CD14-positive monocyte (primary cell): Measurements from ENCODE around the gene POC5. TPM values are rescaled to one million over a fixed set of nuclear protein-coding genes. Genes with fewer than 3 reads are reported as not detected.
A peak's percentile ranks its signal among the peaks of the same experiment; 100 is the strongest.

Experiments used
- DNase-seq, 3 donors: peaks; one replicate each; pipeline ENCODE4 v3.0.0-alpha.2; 2011 to 2022
- H2AFZ ChIP-seq: 2 replicates; pipeline ENCODE4 v1.6.0; 2012; ENCODE audit warnings: mild to moderate bottlenecking, low read depth, low read length, inconsistent platforms; ENCODE audit not compliant: insufficient read depth, poor library complexity, severe bottlenecking
- H3K27ac ChIP-seq, 2 donors: 1 replicate in 1 of 2; 2 replicates in 1 of 2; pipeline ENCODE4 v1.5.1; 2012 to 2013; ENCODE audit warnings: low read length in 2 of 2, control low read depth in 1 of 2, inconsistent platforms in 1 of 2, low read depth in 1 of 2, mild to moderate bottlenecking in 1 of 2
- H3K27me3 ChIP-seq, 2 donors: one replicate each; pipeline versions ENCODE4 v1.6.0 to v1.6.1; 2011 to 2013; ENCODE audit warnings: low read length in 2 of 2; ENCODE audit not compliant: control insufficient read depth in 2 of 2, insufficient read depth in 2 of 2
- H3K36me3 ChIP-seq, 2 donors: replicated peaks in 1 of 2; 1 replicate in 1 of 2; 2 replicates in 1 of 2; pipeline versions ENCODE4 v1.5.1 to v1.6.1; 2012 to 2013; ENCODE audit warnings: low read length in 2 of 2, control low read depth in 1 of 2, inconsistent platforms in 1 of 2, mild to moderate bottlenecking in 1 of 2; ENCODE audit not compliant: insufficient read depth in 2 of 2, control insufficient read depth in 1 of 2
- H3K4me1 ChIP-seq, 2 donors: 1 replicate in 1 of 2; 2 replicates in 1 of 2; pipeline versions ENCODE4 v1.5.1 to v1.6.1; 2012 to 2013; ENCODE audit warnings: low read length in 2 of 2, control low read depth in 1 of 2, inconsistent platforms in 1 of 2, mild to moderate bottlenecking in 1 of 2, moderate library complexity in 1 of 2; ENCODE audit not compliant: insufficient read depth in 2 of 2, control insufficient read depth in 1 of 2
- H3K4me2 ChIP-seq: replicated peaks from 2 replicates; pipeline ENCODE3; 2012; ENCODE audit warnings: low read length, moderate library complexity, mild to moderate bottlenecking; ENCODE audit not compliant: poor library complexity, severe bottlenecking; ENCODE audit errors: extremely low read depth
- H3K4me3 ChIP-seq, 3 experiments: fragments of 200-600 bp in 1 of 3; sonication (generic) in 1 of 3; replicated peaks in 1 of 3; 1 replicate in 2 of 3; 2 replicates in 1 of 3; pipeline ENCODE4 v1.5.1; 2011 to 2013; ENCODE audit warnings: low read length in 3 of 3, mild to moderate bottlenecking in 3 of 3, control low read depth in 2 of 3, low read depth in 2 of 3, inconsistent platforms in 1 of 3, moderate library complexity in 1 of 3
- H3K79me2 ChIP-seq: 2 replicates; pipeline ENCODE4 v1.6.0; 2012; ENCODE audit warnings: mild to moderate bottlenecking, control low read depth, inconsistent platforms, low read length, moderate library complexity; ENCODE audit not compliant: insufficient read depth
- H3K9ac ChIP-seq: 2 replicates; pipeline ENCODE4 v1.6.0; 2017; ENCODE audit warnings: low read length, mild to moderate bottlenecking; ENCODE audit not compliant: insufficient read depth, poor library complexity, severe bottlenecking
- H3K9me3 ChIP-seq, 2 donors: replicated peaks in 1 of 2; 1 replicate in 1 of 2; 2 replicates in 1 of 2; pipeline versions ENCODE4 v1.5.1 to v1.6.1; 2012 to 2013; ENCODE audit warnings: low read length in 2 of 2, control low read depth in 1 of 2; ENCODE audit not compliant: control insufficient read depth in 1 of 2, insufficient read depth in 1 of 2
- H4K20me1 ChIP-seq: 2 replicates; pipeline ENCODE4 v1.6.0; 2012; ENCODE audit warnings: mild to moderate bottlenecking, low read length, control low read depth, moderate library complexity; ENCODE audit not compliant: insufficient read depth
- H3K27ac Mint-ChIP-seq, 7 donors: one replicate each; pipeline ENCODE4 v1.8.0; 2020; ENCODE audit warnings: mild to moderate bottlenecking in 7 of 7, mixed read lengths in 7 of 7, moderate library complexity in 6 of 7, inconsistent platforms in 2 of 7
- H3K27me3 Mint-ChIP-seq, 3 donors: one replicate each; pipeline ENCODE4 v1.8.0; 2021 to 2022; ENCODE audit warnings: low read depth in 3 of 3, mild to moderate bottlenecking in 3 of 3, mixed read lengths in 3 of 3, moderate library complexity in 3 of 3, inconsistent platforms in 1 of 3
- H3K36me3 Mint-ChIP-seq, 2 donors: one replicate each; pipeline ENCODE4 v1.8.0; 2020; ENCODE audit warnings: mixed read lengths in 2 of 2, inconsistent platforms in 1 of 2, mild to moderate bottlenecking in 1 of 2
- H3K4me1 Mint-ChIP-seq: one replicate; pipeline ENCODE4 v1.8.0; 2020; ENCODE audit warnings: mild to moderate bottlenecking, mixed read lengths
- H3K4me3 Mint-ChIP-seq, 2 donors: one replicate each; pipeline ENCODE4 v1.8.0; 2020; ENCODE audit warnings: mild to moderate bottlenecking in 2 of 2, mixed read lengths in 2 of 2, moderate library complexity in 1 of 2
- H3K9me3 Mint-ChIP-seq, 7 donors: one replicate each; pipeline ENCODE4 v1.8.0; 2020 to 2022; ENCODE audit warnings: mixed read lengths in 7 of 7, mild to moderate bottlenecking in 6 of 7, moderate library complexity in 6 of 7, inconsistent platforms in 2 of 7
- CTCF ChIP-seq: fragments of 200-600 bp; IDR thresholded peaks from one replicate; pipeline ENCODE4 v1.8.0; 2022; ENCODE audit warnings: antibody characterized with exemption, mild to moderate bottlenecking
- WGBS: methylation state at CpG from one replicate; pipeline ENCODE4 v1.1.5; 2013; ENCODE audit warnings: missing lambda C conversion rate; ENCODE audit not compliant: insufficient coverage; 5-methylcytosine and 5-hydroxymethylcytosine counted together
- intact Hi-C, 2 donors: fragments of 100-400 bp; cut with micrococcal nuclease; formaldehyde crosslinking; loops; one replicate each; pipeline versions ENCODE4 v1.15.0 to v1.15.1; 2023
- polyA plus RNA-seq, 3 donors: library from polyadenylated mRNA; depleted of rRNA in 1 of 3; unstranded in 2 of 3; stranded (reverse) in 1 of 3; fragments of 300-500 nt in 2 of 3; fragments of >200 nt in 1 of 3; fragmentation: Illumina TruSeq in 2 of 3; gene quantifications; 1 replicate in 2 of 3; 2 replicates in 1 of 3; pipeline ENCODE4 v1.2.3, GENCODE V29; 2012 to 2021

The POC5 gene
- polyA plus RNA-seq, 3 donors = 4.3 to 13.5 (median 5.5) TPM

DNA sequence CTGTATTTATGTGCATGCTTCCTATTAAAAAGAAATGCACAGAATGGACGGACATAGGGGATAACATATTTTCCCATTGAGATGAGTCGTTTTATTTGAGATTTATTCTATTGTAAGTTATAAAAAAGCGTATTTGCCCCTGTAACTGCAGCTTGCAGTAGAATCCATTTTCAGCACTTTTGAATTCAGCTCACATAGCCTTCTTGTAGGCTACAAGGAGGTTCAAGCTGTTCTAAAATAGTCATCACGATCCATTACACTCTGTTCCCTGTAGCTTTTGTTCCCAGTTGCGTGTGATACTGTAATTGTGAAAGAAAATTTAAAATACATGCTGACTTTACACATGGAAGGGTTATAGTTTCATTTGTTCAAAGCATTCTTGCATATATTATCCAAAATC, 40.9 kb upstream of the POC5 start:
- H3K27ac Mint-ChIP-seq = no peak overlapping the region
- H3K9ac ChIP-seq = no peak overlapping the region
- no peaks in the 10 kb centered on the region for H3K36me3 Mint-ChIP-seq
- H3K4me1 ChIP-seq = no peaks in the 10 kb centered on the region
- WGBS = no CpG with 5 or more reads among the region's 5 CpGs
- H3K4me2 ChIP-seq = no peak overlapping the region
- intact Hi-C loops = no loop called here
- H3K36me3 ChIP-seq = no peaks in the 10 kb centered on the region
- H3K9me3 Mint-ChIP-seq = peaks cover 0 to 11% (median 2%) of the 10 kb centered on the region in 7 donors
- H2AFZ ChIP-seq = no peak overlapping the region
- H3K4me1 Mint-ChIP-seq = no peaks in the 10 kb centered on the region
- no peak for TF ChIP-seq CTCF
- H3K27me3 ChIP-seq = peaks cover 9 to 34% of the 10 kb centered on the region in 2 donors
- no peaks in the 10 kb centered on the region for H3K9me3 ChIP-seq
- no peak overlapping the region for H3K4me3 ChIP-seq
- H4K20me1 ChIP-seq = no peaks in the 10 kb centered on the region
- no peak overlapping the region for H3K4me3 Mint-ChIP-seq
- DNase-seq = no peak
- no peaks in the 10 kb centered on the region for H3K79me2 ChIP-seq
- H3K27ac ChIP-seq = no peak overlapping the region
- peaks cover 12 to 29% (median 18%) of the 10 kb centered on the region in 3 donors for H3K27me3 Mint-ChIP-seq

DNA sequence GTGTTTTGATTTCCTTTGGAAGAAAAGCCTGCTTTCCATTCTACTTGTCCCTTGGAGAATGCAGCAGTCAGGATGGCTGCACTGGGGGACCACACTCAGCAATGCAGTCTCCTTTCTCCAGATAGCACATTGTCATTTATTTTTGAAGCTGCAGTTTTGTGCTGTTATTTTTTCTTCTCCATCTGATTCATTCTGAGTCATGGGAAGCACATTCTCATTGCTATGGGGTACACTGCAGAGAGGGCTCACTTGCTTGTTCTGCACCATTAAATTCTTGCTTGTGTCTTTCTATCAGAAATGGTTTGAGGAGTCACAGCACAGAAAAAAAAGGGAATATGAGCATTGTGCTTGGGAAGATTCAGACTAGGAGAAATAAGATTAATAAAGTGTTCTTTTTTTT, 39.7 kb upstream of the POC5 start:
- TF ChIP-seq CTCF = no peak
- H3K9ac ChIP-seq = no peak overlapping the region
- no peaks in the 10 kb centered on the region for H3K79me2 ChIP-seq
- no peaks in the 10 kb centered on the region for H4K20me1 ChIP-seq
- no peak overlapping the region for H3K27ac ChIP-seq
- DNase-seq = no peak
- H3K9me3 ChIP-seq = no peaks in the 10 kb centered on the region
- Mint-ChIP-seq H3K4me3 (peak overlapping the region in 1 of 2 donors; percentile 37), H3K27ac (no peak overlapping the region), H3K27me3 (peaks cover 12 to 30% (median 19%) of the 10 kb centered on the region in 3 donors), H3K36me3 (no peaks in the 10 kb centered on the region), H3K4me1 (no peaks in the 10 kb centered on the region), H3K9me3 (peaks cover 0 to 11% (median under 1%) of the 10 kb centered on the region in 7 donors)
- H3K4me2 ChIP-seq = no peak overlapping the region
- H3K36me3 ChIP-seq = no peaks in the 10 kb centered on the region
- no peak overlapping the region for H3K4me3 ChIP-seq
- H3K27me3 ChIP-seq = peaks cover 11 to 38% of the 10 kb centered on the region in 2 donors
- H2AFZ ChIP-seq = no peak overlapping the region
- no peaks in the 10 kb centered on the region for H3K4me1 ChIP-seq
- intact Hi-C loops = no loop called here
